GM23338 (cell line): ENCODE data around the gene CCDC127. TPM values are rescaled to one million over a fixed set of nuclear protein-coding genes. Genes with fewer than 3 reads are reported as not detected.

Experiments used
- ATAC-seq: fragments of 200-7000 bp; cut with Tn5 transposase; 3 replicates; pipeline ENCODE4 v1.9.1; 2020
- DNase-seq: peaks from one replicate; pipeline ENCODE4 v3.0.0-alpha.2; 2015; ENCODE audit warnings: low spot score
- H2AFZ ChIP-seq: fragments of 200-600 bp; sonication (generic); 2 replicates; pipeline ENCODE4 v1.8.0; 2016; ENCODE audit warnings: antibody characterized with exemption, mild to moderate bottlenecking, moderate library complexity
- H3F3A ChIP-seq: fragments of 200-600 bp; sonication (generic); replicated peaks from 2 replicates; pipeline ENCODE4 v1.8.0; 2017; ENCODE audit warnings: antibody characterized with exemption, mixed run types, low read depth
- H3K27ac ChIP-seq: fragments of 200-600 bp; sonication (generic); 2 replicates; pipeline ENCODE4 v1.6.1; 2016; ENCODE audit warnings: low read depth
- H3K27me3 ChIP-seq: fragments of 200-600 bp; sonication (generic); 2 replicates; pipeline ENCODE4 v1.8.0; 2016; ENCODE audit warnings: mild to moderate bottlenecking, mixed run types, moderate library complexity; ENCODE audit not compliant: insufficient read depth
- H3K36me3 ChIP-seq: fragments of 200-600 bp; sonication (generic); 2 replicates; pipeline ENCODE4 v1.8.0; 2016; ENCODE audit warnings: mild to moderate bottlenecking; ENCODE audit not compliant: insufficient read depth
- H3K4me1 ChIP-seq: fragments of 200-600 bp; sonication (generic); 2 replicates; pipeline ENCODE4 v1.8.0; 2016; ENCODE audit warnings: mild to moderate bottlenecking, moderate library complexity; ENCODE audit not compliant: insufficient read depth
- H3K4me2 ChIP-seq: fragments of 200-600 bp; sonication (generic); 2 replicates; pipeline ENCODE4 v1.7.1; 2017; ENCODE audit warnings: mixed run types
- H3K4me3 ChIP-seq: fragments of 200-600 bp; sonication (generic); 2 replicates; pipeline ENCODE4 v1.6.1; 2016; ENCODE audit warnings: mixed run types
- H3K79me2 ChIP-seq: fragments of 200-600 bp; sonication (generic); replicated peaks from 2 replicates; pipeline ENCODE4 v1.8.0; 2017; ENCODE audit warnings: mild to moderate bottlenecking; ENCODE audit not compliant: insufficient read depth
- H3K9me2 ChIP-seq: fragments of 200-600 bp; sonication (generic); 2 replicates; pipeline ENCODE4 v1.8.0; 2017; ENCODE audit not compliant: insufficient read depth
- H4K20me1 ChIP-seq: fragments of 200-600 bp; sonication (generic); replicated peaks from 2 replicates; pipeline ENCODE4 v1.8.0; 2017; ENCODE audit warnings: mild to moderate bottlenecking; ENCODE audit not compliant: insufficient read depth
- H3K27ac Mint-ChIP-seq: 2 replicates; pipeline ENCODE4 v1.8.0; 2020; ENCODE audit warnings: inconsistent platforms, mild to moderate bottlenecking, moderate library complexity, mixed read lengths
- H3K27me3 Mint-ChIP-seq: 3 replicates; pipeline ENCODE4 v1.8.0; 2022; ENCODE audit warnings: low read depth, mild to moderate bottlenecking, moderate library complexity, mixed read lengths, inconsistent platforms; ENCODE audit not compliant: insufficient read depth, poor library complexity
- H3K36me3 Mint-ChIP-seq: 3 replicates; pipeline ENCODE4 v1.8.0; 2021; ENCODE audit warnings: low read depth, mild to moderate bottlenecking, inconsistent platforms, moderate library complexity, mixed read lengths
- H3K4me1 Mint-ChIP-seq: 3 replicates; pipeline ENCODE4 v1.8.0; 2020; ENCODE audit warnings: mild to moderate bottlenecking, inconsistent platforms, mixed read lengths
- H3K4me3 Mint-ChIP-seq: 3 replicates; pipeline ENCODE4 v1.8.0; 2021; ENCODE audit warnings: moderate library complexity, mild to moderate bottlenecking, inconsistent platforms, mixed read lengths
- H3K9me3 Mint-ChIP-seq: 3 replicates; pipeline ENCODE4 v1.8.0; 2020; ENCODE audit warnings: moderate library complexity, mild to moderate bottlenecking, inconsistent platforms, mixed read lengths
- CREB1 ChIP-seq: fragments of 250-450 bp; sonication (Bioruptor Pico); IDR thresholded peaks from 2 replicates; pipeline ENCODE4 v1.5.0; 2020; ENCODE audit warnings: low read depth, mild to moderate bottlenecking, moderate library complexity
- CTCF ChIP-seq, 2 experiments: fragments of 200-600 bp in 1 of 2; sonication (generic) in 1 of 2; conservative IDR thresholded peaks; 2 replicates each; pipeline versions ENCODE4 v1.5.1 to v1.6.1; 2016 to 2017; ENCODE audit warnings: antibody characterized with exemption in 2 of 2, low read depth in 2 of 2, mild to moderate bottlenecking in 2 of 2, moderate library complexity in 1 of 2
- ETS1 ChIP-seq: IDR thresholded peaks from 2 replicates; pipeline ENCODE4 v1.6.1; 2016; ENCODE audit warnings: antibody characterized with exemption
- EZH2 ChIP-seq: fragments of 200-600 bp; sonication (generic); IDR thresholded peaks from one replicate; pipeline ENCODE4 v1.8.0; 2017; ENCODE audit warnings: antibody characterized with exemption, mild to moderate bottlenecking, low read depth; ENCODE audit not compliant: unreplicated experiment
- EZH2phosphoT487 ChIP-seq: fragments of 200-600 bp; sonication (generic); IDR thresholded peaks from one replicate; pipeline ENCODE4 v1.8.1; 2018; ENCODE audit warnings: antibody characterized with exemption; ENCODE audit not compliant: unreplicated experiment
- JUNB ChIP-seq: IDR thresholded peaks from one replicate; pipeline ENCODE4 v1.6.1; 2016; ENCODE audit warnings: antibody characterized with exemption; ENCODE audit not compliant: unreplicated experiment
- NANOG ChIP-seq: IDR thresholded peaks from 2 replicates; pipeline ENCODE4 v1.6.1; 2016; ENCODE audit warnings: antibody characterized with exemption, borderline replicate concordance
- POLR2AphosphoS5 ChIP-seq: IDR thresholded peaks from 2 replicates; pipeline ENCODE4 v1.6.1; 2016; ENCODE audit warnings: antibody characterized with exemption, low read depth
- REST ChIP-seq: IDR thresholded peaks from one replicate; pipeline ENCODE4 v1.6.1; 2018; ENCODE audit warnings: antibody characterized with exemption; ENCODE audit not compliant: unreplicated experiment
- STAT1 ChIP-seq: IDR thresholded peaks from one replicate; pipeline ENCODE4 v1.6.1; 2016; ENCODE audit warnings: antibody characterized with exemption; ENCODE audit not compliant: unreplicated experiment
- ZNF114 ChIP-seq: fragments of 250-450 bp; sonication (Bioruptor Pico); IDR thresholded peaks from 2 replicates; pipeline ENCODE4 v1.5.0; 2020; ENCODE audit warnings: mild to moderate bottlenecking, moderate library complexity
- ZNF331 ChIP-seq: fragments of 250-450 bp; sonication (Bioruptor Pico); IDR thresholded peaks from 2 replicates; pipeline ENCODE4 v1.5.0; 2020; ENCODE audit warnings: low read depth, mild to moderate bottlenecking, moderate library complexity
- ZNF462 ChIP-seq: fragments of 250-450 bp; sonication (Bioruptor Pico); IDR thresholded peaks from 2 replicates; pipeline ENCODE4 v1.5.0; 2020; ENCODE audit warnings: mild to moderate bottlenecking, moderate library complexity
- polyA plus RNA-seq: library from polyadenylated mRNA; unstranded; fragments of >200 nt; fragmentation: Nextera tagmentation; extraction: Ambion mirVana; gene quantifications from 2 replicates; pipeline ENCODE4 v1.2.1, GENCODE V29; 2016
- total RNA-seq: library from RNA; depleted of rRNA; stranded (reverse); fragments of >200 nt; shearing (Covaris generic); gene quantifications from 2 replicates; pipeline ENCODE4 v1.2.3, GENCODE V29; 2014

The CCDC127 gene
- total and polyA plus RNA-seq, 2 experiments from 2014 or later, result 6.0 to 7.2 TPM

GRCh38 chr5:160173-160510, 57.8 kb downstream of the CCDC127 start:
- peaks cover 72% of the 10 kb centered on the region for H3K36me3 Mint-ChIP-seq
- Histone ChIP-seq H3K4me3 (no peak overlapping the region), H3K79me2 (no peaks in the 10 kb centered on the region), H3K27me3 (no peaks in the 10 kb centered on the region), H3K36me3 (peaks cover 6% of the 10 kb centered on the region; the same call in 1 of the 2 replicates), H2AFZ (no peak overlapping the region), H3K27ac (no peak overlapping the region), H4K20me1 (peaks cover 4% of the 10 kb centered on the region; the same call in 1 of the 2 replicates), H3K4me2 (no peak overlapping the region), H3K9me2 (no peaks in the 10 kb centered on the region), H3F3A (peaks cover 8% of the 10 kb centered on the region; the same call in 1 of the 2 replicates), H3K4me1 (no peaks in the 10 kb centered on the region)
- DNase-seq, result no peak
- peaks cover 17% of the 10 kb centered on the region for H3K27me3 Mint-ChIP-seq
- H3K27ac Mint-ChIP-seq, result no peak overlapping the region
- H3K4me1 Mint-ChIP-seq, result peaks cover 13% of the 10 kb centered on the region
- H3K4me3 Mint-ChIP-seq, result no peak overlapping the region
- no peak for ATAC-seq
- peaks cover 16% of the 10 kb centered on the region for H3K9me3 Mint-ChIP-seq
- TF ChIP-seq ZNF114 (CRISPR knock-in tag) (no peak), ETS1 (no peak), REST (no peak), EZH2phosphoT487 (no peak), CREB1 (CRISPR knock-in tag) (no peak), NANOG (no peak), POLR2AphosphoS5 (no peak), JUNB (no peak), ZNF462 (CRISPR knock-in tag) (no peak), STAT1 (no peak), CTCF (conservative IDR thresholded peaks at IDR 0.05; ENCODE audit: low read depth in 2 of 2) (no peak), ZNF331 (no peak), EZH2 (no peak)
